ENCODE measurements around the gene VEGFC. TPM values are rescaled to one million over a fixed set of nuclear protein-coding genes. Genes with fewer than 3 reads are reported as not detected.

The VEGFC gene
- polyA plus RNA-seq, 1 of the 3 experiments (the other 2 are of a cell fraction) = 81.9 TPM

DNA sequence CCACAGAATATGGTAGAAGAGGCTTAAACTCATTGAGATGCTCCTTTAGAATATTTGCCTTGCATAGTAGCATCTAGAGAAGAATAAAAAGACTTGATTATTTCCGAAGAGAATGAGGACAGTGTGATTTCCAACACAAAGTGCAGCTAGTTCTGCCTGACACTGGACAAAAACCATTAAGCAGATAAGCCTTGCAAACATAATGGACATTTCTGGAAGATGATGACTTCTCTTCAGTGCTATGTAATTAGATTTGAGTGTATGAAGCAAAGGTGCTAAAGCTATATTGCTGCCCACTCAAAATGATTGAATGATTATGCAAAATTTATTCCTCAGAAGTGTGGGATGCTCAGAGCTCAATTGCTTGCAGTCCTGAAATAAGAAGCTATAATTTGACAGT lies 156.4 kb downstream of the VEGFC start (continued):
- TF ChIP-seq, protein P1, sequence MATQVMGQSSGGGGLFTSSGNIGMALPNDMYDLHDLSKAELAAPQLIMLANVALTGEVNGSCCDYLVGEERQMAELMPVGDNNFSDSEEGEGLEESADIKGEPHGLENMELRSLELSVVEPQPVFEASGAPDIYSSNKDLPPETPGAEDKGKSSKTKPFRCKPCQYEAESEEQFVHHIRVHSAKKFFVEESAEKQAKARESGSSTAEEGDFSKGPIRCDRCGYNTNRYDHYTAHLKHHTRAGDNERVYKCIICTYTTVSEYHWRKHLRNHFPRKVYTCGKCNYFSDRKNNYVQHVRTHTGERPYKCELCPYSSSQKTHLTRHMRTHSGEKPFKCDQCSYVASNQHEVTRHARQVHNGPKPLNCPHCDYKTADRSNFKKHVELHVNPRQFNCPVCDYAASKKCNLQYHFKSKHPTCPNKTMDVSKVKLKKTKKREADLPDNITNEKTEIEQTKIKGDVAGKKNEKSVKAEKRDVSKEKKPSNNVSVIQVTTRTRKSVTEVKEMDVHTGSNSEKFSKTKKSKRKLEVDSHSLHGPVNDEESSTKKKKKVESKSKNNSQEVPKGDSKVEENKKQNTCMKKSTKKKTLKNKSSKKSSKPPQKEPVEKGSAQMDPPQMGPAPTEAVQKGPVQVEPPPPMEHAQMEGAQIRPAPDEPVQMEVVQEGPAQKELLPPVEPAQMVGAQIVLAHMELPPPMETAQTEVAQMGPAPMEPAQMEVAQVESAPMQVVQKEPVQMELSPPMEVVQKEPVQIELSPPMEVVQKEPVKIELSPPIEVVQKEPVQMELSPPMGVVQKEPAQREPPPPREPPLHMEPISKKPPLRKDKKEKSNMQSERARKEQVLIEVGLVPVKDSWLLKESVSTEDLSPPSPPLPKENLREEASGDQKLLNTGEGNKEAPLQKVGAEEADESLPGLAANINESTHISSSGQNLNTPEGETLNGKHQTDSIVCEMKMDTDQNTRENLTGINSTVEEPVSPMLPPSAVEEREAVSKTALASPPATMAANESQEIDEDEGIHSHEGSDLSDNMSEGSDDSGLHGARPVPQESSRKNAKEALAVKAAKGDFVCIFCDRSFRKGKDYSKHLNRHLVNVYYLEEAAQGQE (IDR thresholded peaks at IDR 0.05; ENCODE audit: low read depth, low read length) = no peak
- TF ChIP-seq, protein P2, sequence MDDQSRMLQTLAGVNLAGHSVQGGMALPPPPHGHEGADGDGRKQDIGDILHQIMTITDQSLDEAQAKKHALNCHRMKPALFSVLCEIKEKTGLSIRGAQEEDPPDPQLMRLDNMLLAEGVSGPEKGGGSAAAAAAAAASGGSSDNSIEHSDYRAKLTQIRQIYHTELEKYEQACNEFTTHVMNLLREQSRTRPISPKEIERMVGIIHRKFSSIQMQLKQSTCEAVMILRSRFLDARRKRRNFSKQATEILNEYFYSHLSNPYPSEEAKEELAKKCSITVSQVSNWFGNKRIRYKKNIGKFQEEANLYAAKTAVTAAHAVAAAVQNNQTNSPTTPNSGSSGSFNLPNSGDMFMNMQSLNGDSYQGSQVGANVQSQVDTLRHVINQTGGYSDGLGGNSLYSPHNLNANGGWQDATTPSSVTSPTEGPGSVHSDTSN (IDR thresholded peaks at IDR 0.05) = no peak
- TF ChIP-seq GABPA (IDR thresholded peaks at IDR 0.05; ENCODE audit: low read depth) (no peak), FOSL2 (IDR thresholded peaks at IDR 0.05; ENCODE audit: borderline replicate concordance, low read depth) (no peak)

DNA sequence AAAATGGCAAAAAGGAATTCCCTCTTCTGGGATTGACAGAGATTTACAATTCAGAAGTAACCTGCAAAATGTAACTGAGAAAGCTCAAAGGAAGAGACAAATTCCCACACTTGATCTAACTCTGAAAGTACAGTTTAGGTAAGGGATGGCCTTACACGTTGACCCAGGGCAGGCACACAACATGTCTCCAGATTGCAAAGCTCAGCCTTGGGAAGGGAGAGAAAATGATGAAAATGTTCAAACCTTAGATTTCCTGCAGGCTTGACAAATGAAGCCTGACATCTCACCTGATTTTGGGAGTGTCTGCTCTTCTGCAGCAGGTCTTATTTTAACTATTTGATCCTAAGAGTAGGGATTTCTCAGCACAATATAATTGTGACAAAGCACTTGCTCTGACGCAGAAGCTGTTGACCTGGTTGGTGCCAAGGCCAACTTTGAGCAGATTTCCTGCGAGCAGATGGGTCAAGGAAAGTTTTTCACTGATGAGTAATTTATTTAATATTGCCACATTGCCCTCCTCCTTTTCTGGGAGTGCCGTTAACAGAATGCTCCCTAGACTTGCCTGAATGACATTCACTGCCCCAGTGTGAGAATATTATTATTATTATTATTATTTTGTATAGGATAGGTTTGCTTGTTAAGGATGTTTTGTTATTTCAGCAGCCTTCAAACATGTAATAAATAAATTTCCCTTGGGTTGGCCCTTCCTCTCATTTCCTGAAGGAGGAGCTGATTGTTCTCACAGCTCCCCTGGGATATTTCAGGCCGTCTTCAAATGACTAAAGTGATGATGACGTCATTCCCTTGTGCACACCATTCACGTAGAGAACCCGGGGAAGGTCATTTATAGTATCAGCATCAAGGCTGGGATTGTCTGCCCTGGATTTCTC lies 157.1 kb downstream of the VEGFC start:
- CTCF ChIA-PET = no interaction called here

More for the DNA sequence above, 157.1 kb downstream of the VEGFC start:
- DNase-seq = no peak
- no peaks in the 10 kb centered on the region for H3K79me2 ChIP-seq (ENCODE audit: insufficient read depth)
- no peaks in the 10 kb centered on the region for H4K20me1 ChIP-seq (ENCODE audit: insufficient read depth)
- 0 out of 2 replicates have a peak overlapping the region, but pooled peaks have one; percentile 13 for H2AFZ ChIP-seq (ENCODE audit: low read depth)
- H3K27ac ChIP-seq (ENCODE audit: low read depth in 2 of 2, low read length in 1 of 2) = peak overlapping the region in 1 of 2 experiments; percentile 50; a peak in 2 of 4 replicates
- H3K27me3 ChIP-seq (ENCODE audit: insufficient read depth) = no peaks in the 10 kb centered on the region
- no peak overlapping the region; the same call in 1 of the 2 replicates for H3K9ac ChIP-seq
- no peaks in the 10 kb centered on the region for H3K36me3 ChIP-seq (replicated peaks in 1 of 2; ENCODE audit: control insufficient read depth in 1 of 2, insufficient read depth in 2 of 2, low read length in 1 of 2)
- under 1% methylated on average over 8 of the region's 8 CpGs for WGBS (ENCODE audit: low lambda C conversion rate)
- H3K4me1 ChIP-seq (ENCODE audit: control insufficient read depth in 1 of 2, insufficient read depth in 2 of 2, low read depth in 1 of 2, low read length in 1 of 2) = peaks cover 0 to 7% of the 10 kb centered on the region in 2 experiments; a peak in 1 of 4 replicates
- no peaks in the 10 kb centered on the region for H3K9me3 ChIP-seq
- peaks cover under 1% of the 10 kb centered on the region for H3F3A ChIP-seq (replicated peaks; ENCODE audit: insufficient read depth)
- TF ChIP-seq, protein P3, sequence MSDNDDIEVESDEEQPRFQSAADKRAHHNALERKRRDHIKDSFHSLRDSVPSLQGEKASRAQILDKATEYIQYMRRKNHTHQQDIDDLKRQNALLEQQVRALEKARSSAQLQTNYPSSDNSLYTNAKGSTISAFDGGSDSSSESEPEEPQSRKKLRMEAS (IDR thresholded peaks at IDR 0.05; ENCODE audit: low read depth) = no peak
- TF ChIP-seq, protein P4, sequence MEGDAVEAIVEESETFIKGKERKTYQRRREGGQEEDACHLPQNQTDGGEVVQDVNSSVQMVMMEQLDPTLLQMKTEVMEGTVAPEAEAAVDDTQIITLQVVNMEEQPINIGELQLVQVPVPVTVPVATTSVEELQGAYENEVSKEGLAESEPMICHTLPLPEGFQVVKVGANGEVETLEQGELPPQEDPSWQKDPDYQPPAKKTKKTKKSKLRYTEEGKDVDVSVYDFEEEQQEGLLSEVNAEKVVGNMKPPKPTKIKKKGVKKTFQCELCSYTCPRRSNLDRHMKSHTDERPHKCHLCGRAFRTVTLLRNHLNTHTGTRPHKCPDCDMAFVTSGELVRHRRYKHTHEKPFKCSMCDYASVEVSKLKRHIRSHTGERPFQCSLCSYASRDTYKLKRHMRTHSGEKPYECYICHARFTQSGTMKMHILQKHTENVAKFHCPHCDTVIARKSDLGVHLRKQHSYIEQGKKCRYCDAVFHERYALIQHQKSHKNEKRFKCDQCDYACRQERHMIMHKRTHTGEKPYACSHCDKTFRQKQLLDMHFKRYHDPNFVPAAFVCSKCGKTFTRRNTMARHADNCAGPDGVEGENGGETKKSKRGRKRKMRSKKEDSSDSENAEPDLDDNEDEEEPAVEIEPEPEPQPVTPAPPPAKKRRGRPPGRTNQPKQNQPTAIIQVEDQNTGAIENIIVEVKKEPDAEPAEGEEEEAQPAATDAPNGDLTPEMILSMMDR (IDR thresholded peaks at IDR 0.05) = peak; percentile 30; the same call in 1 of the 2 replicates
- TF ChIP-seq TCF12 (IDR thresholded peaks at IDR 0.05) = peak; percentile 35
- no peak for TF ChIP-seq TEAD4 (IDR thresholded peaks at IDR 0.05; ENCODE audit: borderline replicate concordance, insufficient read depth)
- 0 out of 2 replicates have a peak, but pooled peaks have one; percentile 5 for TF ChIP-seq FOSL2 (IDR thresholded peaks at IDR 0.05; ENCODE audit: borderline replicate concordance, low read depth)
- no peak for TF ChIP-seq TAF1 (IDR thresholded peaks at IDR 0.05; ENCODE audit: borderline replicate concordance, low read depth, low read length)
- TF ChIP-seq SMC3 (IDR thresholded peaks at IDR 0.05; ENCODE audit: low read depth, low read length) = no peak
- TF ChIP-seq NFIC (IDR thresholded peaks at IDR 0.05; ENCODE audit: borderline replicate concordance) = 0 out of 2 replicates have a peak, but pooled peaks have one; percentile 9
- H3K4me2 ChIP-seq = peak overlapping the region; percentile 38; the same call in 1 of the 2 replicates
- no peak overlapping the region for H3K4me3 ChIP-seq (ENCODE audit: low read depth in 2 of 2, low read length in 1 of 2)
- POLR2A ChIA-PET = no interaction called here
- H3K9me2 ChIP-seq = no peaks in the 10 kb centered on the region

Data from SK-N-SH (cell line).